WTC11 (cell line): ENCODE results near the gene CTSO. TPM values are rescaled to one million over a fixed set of nuclear protein-coding genes. Genes with fewer than 3 reads are reported as not detected.

Experiments
- ATAC-seq: fragments of 200-7000 bp; cut with Tn5 transposase; 2 replicates; pipeline ENCODE4 v1.10.0; 2021; ENCODE audit warnings: mild to moderate bottlenecking, moderate library complexity
- CTCF ChIA-PET: fragments of 300-600 bp; sonication (Branson Sonifier 250); formaldehyde crosslinking; loops from one replicate; lab custom pipeline; 2021; ENCODE audit warnings: antibody characterized with exemption; lab: Charles Lee
- POLR2A ChIA-PET: fragments of 350-600 bp; sonication (Branson Sonifier 250); formaldehyde crosslinking; loops from one replicate; lab custom pipeline; 2021; ENCODE audit warnings: antibody characterized with exemption; lab: Charles Lee
- DNase-seq: peaks from one replicate; pipeline ENCODE4 v3.0.0; 2021; ENCODE audit warnings: low spot score
- H3K27ac Mint-ChIP-seq: 2 replicates; pipeline ENCODE4 v1.8.0; 2021; ENCODE audit warnings: mixed read lengths
- H3K27me3 Mint-ChIP-seq: 2 replicates; pipeline ENCODE4 v1.8.0; 2021; ENCODE audit warnings: low read depth, mild to moderate bottlenecking, moderate library complexity, mixed read lengths
- H3K36me3 Mint-ChIP-seq: 2 replicates; pipeline ENCODE4 v1.8.0; 2021; ENCODE audit warnings: mixed read lengths
- H3K4me1 Mint-ChIP-seq: 2 replicates; pipeline ENCODE4 v1.8.0; 2022; ENCODE audit warnings: mixed read lengths
- H3K4me3 Mint-ChIP-seq: 2 replicates; pipeline ENCODE4 v1.8.0; 2021; ENCODE audit warnings: mild to moderate bottlenecking, moderate library complexity, mixed read lengths
- H3K9me3 Mint-ChIP-seq: 2 replicates; pipeline ENCODE4 v1.8.0; 2021; ENCODE audit warnings: mixed read lengths
- ETV6 ChIP-seq: sonication (generic); formaldehyde crosslinking; IDR thresholded peaks from 2 replicates; pipeline ENCODE4 v1.8.1; 2022; ENCODE audit warnings: mild to moderate bottlenecking, missing genetic modification reagents
- FOXK1 ChIP-seq: sonication (generic); formaldehyde crosslinking; IDR thresholded peaks from 2 replicates; pipeline ENCODE4 v1.8.0; 2022; ENCODE audit warnings: mild to moderate bottlenecking, moderate library complexity, missing genetic modification reagents
- GTF2I ChIP-seq: fragments of 250-450 bp; sonication (Bioruptor Pico); conservative IDR thresholded peaks from 2 replicates; pipeline ENCODE4 v1.4.0; 2021; ENCODE audit warnings: mild to moderate bottlenecking
- MLX ChIP-seq: sonication (generic); formaldehyde crosslinking; IDR thresholded peaks from 2 replicates; pipeline ENCODE4 v1.8.1; 2023; ENCODE audit warnings: mild to moderate bottlenecking, missing genetic modification reagents, moderate library complexity
- NFYB ChIP-seq: sonication (generic); formaldehyde crosslinking; conservative IDR thresholded peaks from 2 replicates; pipeline ENCODE4 v1.8.0; 2022; ENCODE audit warnings: low read depth, missing genetic modification reagents
- RORB ChIP-seq: fragments of 250-450 bp; sonication (Bioruptor Pico); IDR thresholded peaks from 2 replicates; pipeline ENCODE4 v1.9.0; 2021; ENCODE audit warnings: mild to moderate bottlenecking
- SMAD4 ChIP-seq: sonication (generic); formaldehyde crosslinking; IDR thresholded peaks from 2 replicates; pipeline ENCODE4 v1.8.0; 2022; ENCODE audit warnings: mild to moderate bottlenecking, missing genetic modification reagents
- ZNF671 ChIP-seq: fragments of 250-450 bp; sonication (Bioruptor Pico); IDR thresholded peaks from 2 replicates; pipeline ENCODE4 v1.8.0; 2021; ENCODE audit warnings: mild to moderate bottlenecking
- total RNA-seq: library from RNA; stranded (reverse); gene quantifications from 3 replicates; pipeline ENCODE4 v1.2.3, GENCODE V29; 2021
- TF ChIP-seq, protein P1 (sequence below): sonication (generic); formaldehyde crosslinking; IDR thresholded peaks from 2 replicates; pipeline ENCODE4 v1.8.0; 2023; ENCODE audit warnings: mild to moderate bottlenecking, missing genetic modification reagents
- TF ChIP-seq, protein P2 (sequence below): sonication (generic); formaldehyde crosslinking; conservative IDR thresholded peaks from 2 replicates; pipeline ENCODE4 v1.8.1; 2022; ENCODE audit warnings: mild to moderate bottlenecking, missing genetic modification reagents
- TF ChIP-seq, protein P3 (sequence below): fragments of 250-450 bp; sonication (Bioruptor Pico); conservative IDR thresholded peaks from 2 replicates; pipeline ENCODE4 v1.9.0; 2021; ENCODE audit warnings: mild to moderate bottlenecking
- TF ChIP-seq, protein P4 (sequence below): fragments of 250-450 bp; sonication (Bioruptor Pico); IDR thresholded peaks from 2 replicates; pipeline ENCODE4 v1.8.0; 2021; ENCODE audit warnings: mild to moderate bottlenecking
- TF ChIP-seq, protein P5 (sequence below): sonication (generic); formaldehyde crosslinking; IDR thresholded peaks from 2 replicates; pipeline ENCODE4 v1.8.1; 2022; ENCODE audit warnings: low read depth, missing genetic modification reagents, borderline replicate concordance
- TF ChIP-seq, protein P6 (sequence below): sonication (generic); formaldehyde crosslinking; IDR thresholded peaks from 2 replicates; pipeline ENCODE4 v1.8.1; 2022; ENCODE audit warnings: mild to moderate bottlenecking, moderate library complexity, missing genetic modification reagents
- TF ChIP-seq, protein P7 (sequence below): sonication (generic); formaldehyde crosslinking; IDR thresholded peaks from 2 replicates; pipeline ENCODE4 v1.8.0; 2022; ENCODE audit warnings: mild to moderate bottlenecking, missing genetic modification reagents

CTSO gene
- total RNA-seq, 1 experiment from 2014 or later = 1.2 TPM

DNA sequence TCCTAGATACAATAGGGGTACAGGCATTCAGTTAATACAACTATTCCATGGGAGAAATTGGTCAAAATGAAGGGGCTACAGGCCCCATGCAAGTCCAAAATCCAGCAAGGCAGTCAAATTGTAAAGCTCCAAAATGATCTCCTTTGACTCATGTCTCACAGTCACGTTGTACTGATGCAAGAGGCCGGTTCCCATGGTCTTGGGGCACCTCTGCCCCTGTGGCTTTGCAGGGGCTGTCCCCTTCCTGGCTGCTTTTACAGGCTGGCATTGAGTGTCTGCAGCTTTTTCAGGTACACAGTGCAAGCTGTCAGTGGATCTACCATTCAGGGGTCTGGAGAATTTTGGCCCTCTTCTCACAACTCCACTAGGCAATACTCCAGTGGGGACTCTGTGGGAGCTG, 75.1 kb downstream of the CTSO start (continued):
- TF ChIP-seq NFYB (CRISPR knock-in tag) (no peak), RORB (CRISPR knock-in tag) (no peak)
- TF ChIP-seq, protein P1, sequence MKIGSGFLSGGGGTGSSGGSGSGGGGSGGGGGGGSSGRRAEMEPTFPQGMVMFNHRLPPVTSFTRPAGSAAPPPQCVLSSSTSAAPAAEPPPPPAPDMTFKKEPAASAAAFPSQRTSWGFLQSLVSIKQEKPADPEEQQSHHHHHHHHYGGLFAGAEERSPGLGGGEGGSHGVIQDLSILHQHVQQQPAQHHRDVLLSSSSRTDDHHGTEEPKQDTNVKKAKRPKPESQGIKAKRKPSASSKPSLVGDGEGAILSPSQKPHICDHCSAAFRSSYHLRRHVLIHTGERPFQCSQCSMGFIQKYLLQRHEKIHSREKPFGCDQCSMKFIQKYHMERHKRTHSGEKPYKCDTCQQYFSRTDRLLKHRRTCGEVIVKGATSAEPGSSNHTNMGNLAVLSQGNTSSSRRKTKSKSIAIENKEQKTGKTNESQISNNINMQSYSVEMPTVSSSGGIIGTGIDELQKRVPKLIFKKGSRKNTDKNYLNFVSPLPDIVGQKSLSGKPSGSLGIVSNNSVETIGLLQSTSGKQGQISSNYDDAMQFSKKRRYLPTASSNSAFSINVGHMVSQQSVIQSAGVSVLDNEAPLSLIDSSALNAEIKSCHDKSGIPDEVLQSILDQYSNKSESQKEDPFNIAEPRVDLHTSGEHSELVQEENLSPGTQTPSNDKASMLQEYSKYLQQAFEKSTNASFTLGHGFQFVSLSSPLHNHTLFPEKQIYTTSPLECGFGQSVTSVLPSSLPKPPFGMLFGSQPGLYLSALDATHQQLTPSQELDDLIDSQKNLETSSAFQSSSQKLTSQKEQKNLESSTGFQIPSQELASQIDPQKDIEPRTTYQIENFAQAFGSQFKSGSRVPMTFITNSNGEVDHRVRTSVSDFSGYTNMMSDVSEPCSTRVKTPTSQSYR = no peak
- TF ChIP-seq, protein P2, sequence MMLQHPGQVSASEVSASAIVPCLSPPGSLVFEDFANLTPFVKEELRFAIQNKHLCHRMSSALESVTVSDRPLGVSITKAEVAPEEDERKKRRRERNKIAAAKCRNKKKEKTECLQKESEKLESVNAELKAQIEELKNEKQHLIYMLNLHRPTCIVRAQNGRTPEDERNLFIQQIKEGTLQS (CRISPR knock-in tag) = no peak

- ChIA-PET CTCF (no interaction called here), POLR2A (no interaction called here)
- peaks cover 70% of the 10 kb centered on the region for H3K9me3 Mint-ChIP-seq
- ATAC-seq (peak; percentile 65), DNase-seq (peak; percentile 19)
- peaks cover 60% of the 10 kb centered on the region for H3K36me3 Mint-ChIP-seq
- TF ChIP-seq, protein P1 = no peak
- TF ChIP-seq, protein P3, sequence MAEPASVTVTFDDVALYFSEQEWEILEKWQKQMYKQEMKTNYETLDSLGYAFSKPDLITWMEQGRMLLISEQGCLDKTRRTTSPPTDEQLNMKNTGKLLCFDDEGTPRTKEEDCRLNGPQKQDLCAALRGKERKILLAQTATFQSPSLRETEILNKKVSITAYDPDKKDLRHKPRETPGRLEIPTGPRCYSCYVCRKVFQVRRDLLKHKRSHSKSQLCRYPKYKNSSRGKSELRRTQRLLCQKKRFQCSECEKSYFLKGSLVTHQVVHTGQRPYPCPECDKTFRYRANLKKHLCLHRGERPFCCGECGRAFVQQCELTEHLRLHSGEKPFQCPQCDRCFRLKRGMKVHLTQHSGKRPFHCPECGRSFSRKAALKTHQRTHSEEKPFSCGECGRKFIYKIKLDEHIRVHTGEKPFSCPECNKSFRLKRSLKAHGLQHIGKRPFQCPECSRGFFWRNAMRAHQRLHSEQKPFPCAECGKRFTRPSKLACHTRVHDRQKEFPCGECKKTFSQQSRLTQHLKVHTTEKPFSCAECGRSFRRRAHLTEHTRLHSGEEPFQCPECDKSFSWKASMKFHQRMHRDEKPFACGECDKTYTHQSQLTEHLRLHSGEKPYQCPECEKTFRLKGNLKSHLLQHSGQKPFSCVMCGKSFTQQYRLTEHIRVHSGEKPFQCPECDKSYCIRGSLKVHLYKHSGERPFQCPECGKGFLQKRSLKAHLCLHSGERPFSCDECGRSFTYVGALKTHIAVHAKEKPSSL = no peak
- no peak for TF ChIP-seq MLX (CRISPR knock-in tag)
- no peak for TF ChIP-seq ZNF671 (CRISPR knock-in tag)
- TF ChIP-seq, protein P4, sequence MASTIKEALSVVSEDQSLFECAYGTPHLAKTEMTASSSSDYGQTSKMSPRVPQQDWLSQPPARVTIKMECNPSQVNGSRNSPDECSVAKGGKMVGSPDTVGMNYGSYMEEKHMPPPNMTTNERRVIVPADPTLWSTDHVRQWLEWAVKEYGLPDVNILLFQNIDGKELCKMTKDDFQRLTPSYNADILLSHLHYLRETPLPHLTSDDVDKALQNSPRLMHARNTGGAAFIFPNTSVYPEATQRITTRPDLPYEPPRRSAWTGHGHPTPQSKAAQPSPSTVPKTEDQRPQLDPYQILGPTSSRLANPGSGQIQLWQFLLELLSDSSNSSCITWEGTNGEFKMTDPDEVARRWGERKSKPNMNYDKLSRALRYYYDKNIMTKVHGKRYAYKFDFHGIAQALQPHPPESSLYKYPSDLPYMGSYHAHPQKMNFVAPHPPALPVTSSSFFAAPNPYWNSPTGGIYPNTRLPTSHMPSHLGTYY (CRISPR knock-in tag) = no peak
- no peak for TF ChIP-seq ETV6 (CRISPR knock-in tag)
- TF ChIP-seq, protein P5, sequence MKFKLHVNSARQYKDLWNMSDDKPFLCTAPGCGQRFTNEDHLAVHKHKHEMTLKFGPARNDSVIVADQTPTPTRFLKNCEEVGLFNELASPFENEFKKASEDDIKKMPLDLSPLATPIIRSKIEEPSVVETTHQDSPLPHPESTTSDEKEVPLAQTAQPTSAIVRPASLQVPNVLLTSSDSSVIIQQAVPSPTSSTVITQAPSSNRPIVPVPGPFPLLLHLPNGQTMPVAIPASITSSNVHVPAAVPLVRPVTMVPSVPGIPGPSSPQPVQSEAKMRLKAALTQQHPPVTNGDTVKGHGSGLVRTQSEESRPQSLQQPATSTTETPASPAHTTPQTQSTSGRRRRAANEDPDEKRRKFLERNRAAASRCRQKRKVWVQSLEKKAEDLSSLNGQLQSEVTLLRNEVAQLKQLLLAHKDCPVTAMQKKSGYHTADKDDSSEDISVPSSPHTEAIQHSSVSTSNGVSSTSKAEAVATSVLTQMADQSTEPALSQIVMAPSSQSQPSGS = no peak
- TF ChIP-seq FOXK1 (CRISPR knock-in tag) = no peak
- TF ChIP-seq, protein P6, sequence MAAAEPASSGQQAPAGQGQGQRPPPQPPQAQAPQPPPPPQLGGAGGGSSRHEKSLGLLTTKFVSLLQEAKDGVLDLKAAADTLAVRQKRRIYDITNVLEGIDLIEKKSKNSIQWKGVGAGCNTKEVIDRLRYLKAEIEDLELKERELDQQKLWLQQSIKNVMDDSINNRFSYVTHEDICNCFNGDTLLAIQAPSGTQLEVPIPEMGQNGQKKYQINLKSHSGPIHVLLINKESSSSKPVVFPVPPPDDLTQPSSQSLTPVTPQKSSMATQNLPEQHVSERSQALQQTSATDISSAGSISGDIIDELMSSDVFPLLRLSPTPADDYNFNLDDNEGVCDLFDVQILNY (CRISPR knock-in tag) = no peak
- TF ChIP-seq, protein P2 (CRISPR knock-in tag) = no peak
- TF ChIP-seq GTF2I (CRISPR knock-in tag) = no peak
- TF ChIP-seq, protein P7, sequence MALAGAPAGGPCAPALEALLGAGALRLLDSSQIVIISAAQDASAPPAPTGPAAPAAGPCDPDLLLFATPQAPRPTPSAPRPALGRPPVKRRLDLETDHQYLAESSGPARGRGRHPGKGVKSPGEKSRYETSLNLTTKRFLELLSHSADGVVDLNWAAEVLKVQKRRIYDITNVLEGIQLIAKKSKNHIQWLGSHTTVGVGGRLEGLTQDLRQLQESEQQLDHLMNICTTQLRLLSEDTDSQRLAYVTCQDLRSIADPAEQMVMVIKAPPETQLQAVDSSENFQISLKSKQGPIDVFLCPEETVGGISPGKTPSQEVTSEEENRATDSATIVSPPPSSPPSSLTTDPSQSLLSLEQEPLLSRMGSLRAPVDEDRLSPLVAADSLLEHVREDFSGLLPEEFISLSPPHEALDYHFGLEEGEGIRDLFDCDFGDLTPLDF (CRISPR knock-in tag) = no peak
- TF ChIP-seq SMAD4 = no peak
- H3K27ac Mint-ChIP-seq = no peak overlapping the region
- no peaks in the 10 kb centered on the region; the same call in 1 of the 2 replicates for H3K27me3 Mint-ChIP-seq
- peaks cover 10% of the 10 kb centered on the region for H3K4me1 Mint-ChIP-seq
- no peak overlapping the region for H3K4me3 Mint-ChIP-seq
Measured at GRCh38 chr4:155877971-155878370, 75.7 kb downstream of the CTSO start.
